ENCODE measurements around the gene COL21A1.

- TF ChIP-seq GATA3 (IDR thresholded peaks at IDR 0.05; ENCODE audit: low read depth, low read length) (no peak), GATA2 (IDR thresholded peaks at IDR 0.05; ENCODE audit: low read depth, low read length) (no peak)
Observed at GRCh38 chr6:56055081-56055704, 192.2 kb downstream of the COL21A1 start.
